Hematopoietic multipotent progenitor cell treated with erythropoietin and hydrocortisone succinate and interleukin-3 and kit ligand, for 15 days (in vitro differentiated cells): ENCODE data around the gene ERICH3.

Experiments used
- DNase-seq: peaks from one replicate; pipeline ENCODE4 v3.0.0-alpha.2; 2015; ENCODE audit warnings: low spot score

Gene ERICH3, protein sequence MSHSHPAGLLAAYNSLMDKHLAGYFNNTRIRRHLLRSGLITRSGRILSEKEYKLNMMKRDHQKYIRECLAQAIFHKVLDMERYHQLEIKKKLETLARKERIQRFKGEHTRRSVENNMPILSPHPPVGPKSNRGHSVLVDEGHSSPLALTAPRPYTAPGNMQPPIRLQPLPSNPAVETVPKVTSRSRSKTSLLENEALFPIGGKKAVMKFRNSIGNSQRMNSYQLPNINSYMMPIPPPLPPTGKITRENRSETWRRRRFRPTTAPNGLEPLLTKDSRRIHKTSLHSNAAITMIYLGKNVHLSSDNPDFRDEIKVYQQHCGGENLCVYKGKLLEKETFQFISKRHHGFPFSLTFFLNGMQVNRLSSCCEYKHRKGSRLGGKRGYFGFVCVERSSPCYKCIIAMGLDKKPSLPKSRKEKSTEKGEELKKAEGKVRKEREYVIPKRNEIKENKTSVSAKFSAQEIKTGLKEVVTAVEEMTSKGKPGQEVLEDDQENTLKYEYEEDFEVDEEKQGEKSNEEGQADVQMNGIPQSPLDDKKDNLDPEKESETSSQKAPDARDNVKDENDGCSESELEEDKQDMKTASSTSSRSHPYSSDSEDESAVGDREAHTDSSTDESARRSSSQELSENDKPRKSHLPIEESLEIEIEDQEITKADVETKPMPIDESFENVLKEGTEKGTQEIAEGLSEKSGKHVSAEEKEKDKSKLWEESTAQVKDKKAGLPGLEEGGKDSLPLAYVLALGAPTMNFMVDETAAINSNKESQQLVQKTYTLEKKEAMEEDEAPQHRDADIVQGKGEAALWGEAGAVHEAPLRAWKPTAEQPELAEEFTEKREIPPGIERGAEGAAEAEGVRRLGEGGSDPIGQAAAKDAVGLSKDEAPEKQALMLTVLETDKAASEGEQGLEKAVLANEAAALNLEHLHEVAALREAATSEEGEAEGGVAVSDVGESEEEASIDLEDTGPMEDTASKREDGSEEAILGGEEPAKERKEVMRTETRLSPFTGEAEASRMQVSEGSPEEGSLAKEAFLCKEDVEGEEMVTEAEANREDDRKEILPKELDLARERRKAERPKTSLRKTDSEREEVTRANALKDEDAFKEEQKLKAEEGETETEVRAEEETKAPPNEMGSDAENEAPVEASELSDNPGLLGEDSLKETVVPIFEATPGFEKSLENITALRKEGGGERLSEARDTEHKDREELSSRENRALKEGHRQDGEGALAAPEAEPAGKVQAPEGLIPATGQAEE (N-terminal part only)

DNA sequence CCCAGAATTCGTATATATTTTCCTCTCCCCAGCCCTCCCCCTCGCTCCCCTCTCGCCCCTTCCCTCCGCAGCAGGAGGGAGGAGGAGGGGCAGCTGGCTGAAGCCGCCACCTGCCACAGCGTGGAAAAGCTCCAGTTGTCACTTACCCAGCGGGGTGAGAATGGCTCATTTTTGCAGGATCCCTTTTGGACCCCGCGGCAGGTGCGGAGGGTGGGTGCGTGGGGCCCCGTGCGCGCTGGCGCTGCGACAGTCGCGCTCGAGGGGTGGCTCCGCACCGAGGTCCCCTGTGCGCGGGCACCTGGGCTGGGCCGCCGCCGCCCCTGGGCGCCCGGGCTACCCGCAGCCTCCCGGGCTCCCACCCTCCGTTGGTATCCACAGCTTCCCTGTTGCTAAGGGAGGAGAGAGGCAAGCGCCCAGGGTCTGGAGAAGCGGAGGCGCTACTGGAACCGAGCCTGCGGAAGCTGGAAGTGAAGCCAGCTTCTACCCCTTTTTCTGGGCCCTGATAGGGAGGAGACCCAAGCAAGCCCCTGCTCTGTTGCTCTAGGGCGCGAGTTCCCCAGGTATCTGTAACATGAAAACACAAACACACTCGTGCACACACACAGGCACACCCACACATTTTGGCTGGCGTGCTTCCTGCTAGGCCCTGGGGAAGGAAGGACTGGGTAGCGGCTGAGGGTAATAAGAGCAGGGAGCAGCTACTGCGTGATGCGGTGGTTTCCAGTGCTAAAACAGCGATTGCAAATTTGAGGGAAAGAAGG, at the start of gene ERICH3:
ERICH3 (minus strand) TSS at position 442 of the 761 bp plus-strand sequence; CDS start at position 169, 273 bp downstream.
- DNase-seq = no peak

DNA sequence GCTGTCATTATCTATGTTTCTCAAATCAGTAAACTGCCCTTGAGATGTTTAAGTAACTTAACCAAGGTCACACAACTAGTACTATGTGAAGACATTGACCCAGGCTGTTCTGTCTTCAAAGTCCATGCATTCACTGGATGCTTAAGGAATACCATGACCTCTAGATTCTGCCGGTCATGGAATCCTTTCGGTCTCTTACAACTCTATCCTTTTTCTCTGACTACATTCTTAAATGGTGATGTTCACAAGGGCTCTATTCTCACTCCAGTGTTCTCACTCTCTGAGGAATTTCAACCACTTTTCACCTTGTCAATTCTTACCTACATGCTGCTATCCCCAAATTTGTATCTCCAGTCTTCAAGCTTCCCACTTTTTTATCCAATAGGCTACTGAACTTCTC, 44.0 kb upstream of the ERICH3 start:
- DNase-seq = no peak

DNA sequence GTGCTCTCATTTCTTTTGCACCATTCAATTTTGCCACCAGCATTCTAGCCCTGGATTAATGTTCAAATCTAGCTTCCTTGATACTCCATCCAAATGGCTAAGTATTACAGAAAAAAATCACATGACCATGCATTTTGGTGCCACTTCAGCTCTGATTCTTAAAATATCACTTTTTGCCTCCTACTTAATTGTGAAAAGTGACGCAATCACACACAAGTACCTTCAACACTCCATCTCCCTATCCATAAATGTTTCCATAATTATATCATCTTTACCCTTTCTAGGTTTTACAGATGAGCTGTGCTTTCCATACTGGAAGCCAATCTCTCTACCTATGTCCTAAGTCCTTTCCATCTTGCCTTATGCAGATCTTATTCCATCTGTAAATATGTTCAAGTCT, 43.2 kb upstream of the ERICH3 start:
- DNase-seq = no peak

DNA sequence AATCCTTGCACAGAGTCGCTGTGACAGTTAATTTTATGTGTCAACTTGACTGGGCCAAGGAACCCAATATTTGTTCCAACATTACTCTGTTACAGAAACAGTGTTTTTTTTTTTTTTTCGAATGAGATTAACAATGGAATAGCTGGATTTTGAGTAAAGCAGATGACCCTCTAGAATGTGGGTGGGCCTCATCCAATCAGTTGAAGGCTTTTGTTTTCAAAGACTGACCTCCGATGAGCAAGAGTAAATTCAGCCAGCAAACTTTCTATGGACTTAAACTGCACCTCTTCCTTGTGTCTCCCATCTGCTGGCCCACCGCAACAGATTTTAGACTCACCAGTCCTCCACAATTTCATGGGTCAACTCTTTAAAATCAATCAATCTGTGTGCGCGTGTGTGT, 42.2 kb upstream of the ERICH3 start:
- no peak for DNase-seq

DNA sequence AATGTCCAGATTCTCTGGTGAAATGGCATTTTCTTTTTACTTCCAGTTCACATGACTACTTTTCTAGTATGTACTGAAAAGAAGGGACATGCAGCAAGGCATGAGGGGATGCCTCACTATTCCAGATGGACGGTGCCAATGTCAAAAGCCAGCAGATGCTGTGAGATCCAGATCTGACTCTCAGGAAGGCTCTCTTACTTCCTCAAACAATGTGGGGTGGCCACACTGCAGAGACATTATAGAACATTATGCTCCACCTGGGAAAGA, 41.6 kb upstream of the ERICH3 start:
- no peak for DNase-seq

- no peak for DNase-seq
Measured at GRCh38 chr1:74714429-74715235, 41.0 kb upstream of the ERICH3 start.

- no peak for DNase-seq
Measured at GRCh38 chr1:74713849-74714248, 40.3 kb upstream of the ERICH3 start.

- no peak for DNase-seq
Measured at GRCh38 chr1:74712881-74713280, 39.3 kb upstream of the ERICH3 start.

DNA sequence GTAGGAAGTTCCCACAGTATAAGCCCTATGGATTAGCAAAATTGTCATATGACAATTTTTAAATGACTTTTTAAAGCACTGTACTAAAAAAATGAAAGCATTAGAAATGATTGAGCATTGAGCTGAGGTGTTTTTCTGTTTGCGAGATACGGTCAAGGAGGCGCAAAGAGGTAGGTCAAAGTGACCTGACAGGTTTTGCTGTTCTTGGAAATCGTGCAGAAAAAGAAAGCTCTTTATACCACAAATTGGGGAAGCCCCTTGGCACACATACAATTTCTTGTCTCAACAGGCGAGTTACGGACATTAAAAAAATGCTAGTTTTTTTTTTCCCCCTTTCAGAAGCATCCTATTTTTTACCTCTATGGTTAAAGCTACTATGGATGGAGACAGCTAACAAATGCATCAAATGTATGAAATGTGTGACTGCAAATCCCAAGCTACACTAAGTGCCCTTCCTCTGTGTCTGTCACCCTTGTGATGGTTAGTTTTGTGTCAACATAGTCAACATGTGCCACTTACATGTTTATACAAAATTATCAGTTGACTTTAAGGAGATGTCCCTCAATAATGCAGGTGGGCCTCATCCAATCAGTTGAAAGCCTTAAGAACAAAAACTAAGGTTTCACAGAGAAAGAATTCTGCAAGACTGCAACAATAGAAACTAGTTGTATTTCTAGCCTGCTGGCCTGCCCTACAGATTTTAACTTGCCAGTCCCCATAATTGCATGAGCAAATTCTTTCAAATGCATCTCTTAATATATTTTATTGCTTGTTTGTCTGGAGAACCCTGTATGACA, 30.0 kb upstream of the ERICH3 start:
- no peak for DNase-seq

GRCh38 chr1:74699331-74699730, 25.7 kb upstream of the ERICH3 start:
- no peak for DNase-seq

DNA sequence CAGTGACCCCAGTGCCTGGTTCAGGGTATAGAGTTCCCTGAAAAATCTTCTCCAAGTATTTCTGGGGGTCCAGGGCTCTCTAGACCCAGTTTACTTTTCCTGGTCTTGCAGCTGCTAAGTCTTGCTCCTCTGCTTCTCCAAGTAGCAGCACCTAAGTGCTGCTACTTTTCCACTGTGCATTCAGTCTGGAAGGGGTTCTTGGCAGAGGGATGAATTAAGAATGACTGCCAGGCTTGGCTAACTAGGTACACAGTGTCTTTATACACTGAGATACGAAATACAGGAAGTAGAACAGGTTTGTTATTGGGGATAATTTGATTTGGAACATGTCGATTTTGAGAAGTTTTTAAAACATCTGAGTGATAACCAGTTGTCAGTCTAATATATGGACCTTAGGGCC, 24.2 kb upstream of the ERICH3 start:
- DNase-seq = no peak

GRCh38 chr1:74693473-74693872, 19.9 kb upstream of the ERICH3 start:
- DNase-seq = no peak

DNA sequence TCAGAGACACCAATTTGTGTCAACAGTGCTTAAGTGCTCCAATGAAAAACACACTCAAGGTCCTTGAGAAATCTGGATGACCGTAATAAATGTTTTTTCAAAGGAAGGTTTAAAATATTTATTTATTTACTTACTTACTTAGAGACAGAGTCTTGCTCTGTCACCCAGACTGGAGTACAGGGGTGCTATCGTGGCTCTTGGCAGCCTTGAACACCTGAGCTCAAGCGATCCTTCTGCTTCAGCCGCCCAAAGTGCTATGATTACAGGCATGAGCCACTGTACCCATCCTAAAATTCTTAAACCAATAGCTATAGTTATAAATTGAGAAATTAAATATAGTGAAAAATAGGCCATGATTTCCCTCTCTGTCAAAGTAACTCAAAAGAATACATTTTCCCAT, 17.3 kb upstream of the ERICH3 start:
- no peak for DNase-seq

DNA sequence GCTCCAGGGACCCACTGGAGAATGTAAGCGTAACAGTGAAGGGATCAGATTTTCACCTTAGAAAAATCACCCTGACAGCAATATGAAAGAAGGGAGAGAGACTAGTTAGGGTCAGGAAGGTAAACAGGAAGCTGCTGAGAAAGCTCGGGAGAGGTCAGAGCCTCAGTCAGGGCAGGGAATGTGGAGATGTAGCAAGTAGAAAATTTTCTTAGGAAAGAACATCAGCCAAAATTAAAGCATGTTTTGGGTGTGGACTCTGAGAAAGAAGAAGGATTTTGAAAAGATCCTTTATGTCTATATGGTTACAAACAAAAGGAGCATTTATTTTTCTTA, 16.7 kb upstream of the ERICH3 start:
- no peak for DNase-seq

- DNase-seq = peak; percentile 39
Measured at GRCh38 chr1:74689621-74690363, 16.2 kb upstream of the ERICH3 start.

- no peak for DNase-seq
Measured at GRCh38 chr1:74686928-74687327, 13.3 kb upstream of the ERICH3 start.

- no peak for DNase-seq
Measured at GRCh38 chr1:74684301-74684700, 10.7 kb upstream of the ERICH3 start.

DNA sequence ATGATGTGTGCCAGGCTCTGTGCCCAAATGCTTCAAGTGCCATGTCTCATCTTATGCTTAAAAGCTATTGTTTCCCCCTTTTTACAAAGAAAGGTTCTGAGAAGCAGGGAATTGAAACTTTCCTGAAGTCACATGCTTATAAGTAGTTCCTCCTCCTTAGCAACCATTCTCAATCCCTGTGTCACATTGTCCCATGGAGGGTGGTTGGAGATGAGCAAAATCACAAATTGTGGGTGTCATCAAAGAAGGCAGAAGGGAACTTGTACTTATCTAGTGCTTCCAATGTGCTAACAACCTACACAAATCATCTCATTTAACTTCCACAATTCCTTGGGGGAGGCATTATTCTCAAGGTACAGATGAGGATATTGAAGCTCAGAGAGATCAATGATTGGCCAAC, 10.1 kb upstream of the ERICH3 start:
- DNase-seq = no peak

- DNase-seq = no peak
Measured at GRCh38 chr1:74681851-74682250, 8.3 kb upstream of the ERICH3 start.

DNA sequence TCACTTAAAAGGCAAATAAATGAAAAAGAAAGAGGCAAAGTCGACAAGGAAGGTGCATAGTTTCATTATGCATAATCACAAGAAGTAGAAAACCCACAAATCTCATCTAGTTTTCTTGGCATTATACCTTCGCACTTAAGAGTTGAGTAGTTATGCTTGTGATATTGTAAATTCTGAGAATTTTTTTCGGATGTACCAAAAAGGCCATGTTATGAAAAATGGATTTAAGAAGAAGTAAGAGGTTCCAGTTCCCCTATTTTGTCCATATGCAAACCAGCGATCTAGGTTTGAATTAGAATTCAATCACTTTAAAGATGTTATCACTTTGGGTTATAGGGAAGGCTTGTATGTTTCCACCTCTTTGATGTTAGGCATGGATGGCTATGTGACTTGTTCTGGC, 7.9 kb upstream of the ERICH3 start:
- DNase-seq = no peak
